ENCODE measurements around the gene SPATA17. TPM values are rescaled to one million over a fixed set of nuclear protein-coding genes. Genes with fewer than 3 reads are reported as not detected.

The SPATA17 gene
- total and polyA plus RNA-seq, 10 donors = 0.06 to 0.10 TPM; not detected in 8

GRCh38 chr1:217856342-217857034 lies 225.3 kb downstream of the SPATA17 start:
- peaks cover 0 to 14% (median 8%) of the 10 kb centered on the region in 8 donors for H3K9me3 ChIP-seq
- no peaks in the 10 kb centered on the region for H3K36me3 ChIP-seq
- intact Hi-C loops (cut with DNase I; ENCODE audit: low total_unique reads) = no loop called here
- no peaks in the 10 kb centered on the region for H3K27me3 ChIP-seq (replicated peaks in 1 of 7)
- no peak for DNase-seq
- no peak overlapping the region for H3K4me3 ChIP-seq
- 66 to 74% (median 71%) methylated on average over 6 of the region's 6 CpGs for WGBS, 5 donors
- no peaks in the 10 kb centered on the region for H3K4me1 ChIP-seq
- TF ChIP-seq, protein P1, sequence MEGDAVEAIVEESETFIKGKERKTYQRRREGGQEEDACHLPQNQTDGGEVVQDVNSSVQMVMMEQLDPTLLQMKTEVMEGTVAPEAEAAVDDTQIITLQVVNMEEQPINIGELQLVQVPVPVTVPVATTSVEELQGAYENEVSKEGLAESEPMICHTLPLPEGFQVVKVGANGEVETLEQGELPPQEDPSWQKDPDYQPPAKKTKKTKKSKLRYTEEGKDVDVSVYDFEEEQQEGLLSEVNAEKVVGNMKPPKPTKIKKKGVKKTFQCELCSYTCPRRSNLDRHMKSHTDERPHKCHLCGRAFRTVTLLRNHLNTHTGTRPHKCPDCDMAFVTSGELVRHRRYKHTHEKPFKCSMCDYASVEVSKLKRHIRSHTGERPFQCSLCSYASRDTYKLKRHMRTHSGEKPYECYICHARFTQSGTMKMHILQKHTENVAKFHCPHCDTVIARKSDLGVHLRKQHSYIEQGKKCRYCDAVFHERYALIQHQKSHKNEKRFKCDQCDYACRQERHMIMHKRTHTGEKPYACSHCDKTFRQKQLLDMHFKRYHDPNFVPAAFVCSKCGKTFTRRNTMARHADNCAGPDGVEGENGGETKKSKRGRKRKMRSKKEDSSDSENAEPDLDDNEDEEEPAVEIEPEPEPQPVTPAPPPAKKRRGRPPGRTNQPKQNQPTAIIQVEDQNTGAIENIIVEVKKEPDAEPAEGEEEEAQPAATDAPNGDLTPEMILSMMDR (IDR thresholded peaks at IDR 0.05 in 8 of 11, conservative IDR thresholded peaks at IDR 0.05 in 3 of 11) = no peak
- TF ChIP-seq POLR2A (IDR thresholded peaks at IDR 0.05) (no peak), POLR2AphosphoS5 (IDR thresholded peaks at IDR 0.05) (no peak)
- no peak overlapping the region for H3K27ac ChIP-seq

GRCh38 chr1:217857061-217857460 lies 225.9 kb downstream of the SPATA17 start:
- peaks cover 0 to 14% (median 8%) of the 10 kb centered on the region in 8 donors for H3K9me3 ChIP-seq
- no peaks in the 10 kb centered on the region for H3K36me3 ChIP-seq
- no peak for DNase-seq
- intact Hi-C loops (cut with DNase I; ENCODE audit: low total_unique reads) = no loop called here
- H3K27ac ChIP-seq = no peak overlapping the region
- no peak for TF ChIP-seq POLR2A (IDR thresholded peaks at IDR 0.05)
- no peak for TF ChIP-seq POLR2AphosphoS5 (IDR thresholded peaks at IDR 0.05)
- TF ChIP-seq, protein P1 (IDR thresholded peaks at IDR 0.05 in 8 of 11, conservative IDR thresholded peaks at IDR 0.05 in 3 of 11) = no peak
- H3K4me3 ChIP-seq = no peak overlapping the region
- 58 to 76% (median 72%) methylated on average over 5 of the region's 5 CpGs for WGBS, 5 donors
- H3K4me1 ChIP-seq = no peaks in the 10 kb centered on the region
- no peaks in the 10 kb centered on the region for H3K27me3 ChIP-seq (replicated peaks in 1 of 7)

- no peak for TF ChIP-seq POLR2AphosphoS5 (IDR thresholded peaks at IDR 0.05)
- TF ChIP-seq, protein P1 (IDR thresholded peaks at IDR 0.05 in 8 of 11, conservative IDR thresholded peaks at IDR 0.05 in 3 of 11) = no peak
- TF ChIP-seq POLR2A (IDR thresholded peaks at IDR 0.05) = no peak
- intact Hi-C loops (cut with DNase I; ENCODE audit: low total_unique reads) = no loop called here
- H3K36me3 ChIP-seq = no peaks in the 10 kb centered on the region
- no peak for DNase-seq
- H3K4me3 ChIP-seq = no peak overlapping the region
- H3K4me1 ChIP-seq = no peaks in the 10 kb centered on the region
- WGBS, 5 donors = 51 to 72% (median 58%) methylated on average over 1 of the region's 1 CpG
- no peak overlapping the region for H3K27ac ChIP-seq
- no peaks in the 10 kb centered on the region for H3K27me3 ChIP-seq (replicated peaks in 1 of 7)
- peaks cover 0 to 14% (median 8%) of the 10 kb centered on the region in 8 donors for H3K9me3 ChIP-seq
Measured at GRCh38 chr1:217861658-217862057, 230.5 kb downstream of the SPATA17 start.

DNA sequence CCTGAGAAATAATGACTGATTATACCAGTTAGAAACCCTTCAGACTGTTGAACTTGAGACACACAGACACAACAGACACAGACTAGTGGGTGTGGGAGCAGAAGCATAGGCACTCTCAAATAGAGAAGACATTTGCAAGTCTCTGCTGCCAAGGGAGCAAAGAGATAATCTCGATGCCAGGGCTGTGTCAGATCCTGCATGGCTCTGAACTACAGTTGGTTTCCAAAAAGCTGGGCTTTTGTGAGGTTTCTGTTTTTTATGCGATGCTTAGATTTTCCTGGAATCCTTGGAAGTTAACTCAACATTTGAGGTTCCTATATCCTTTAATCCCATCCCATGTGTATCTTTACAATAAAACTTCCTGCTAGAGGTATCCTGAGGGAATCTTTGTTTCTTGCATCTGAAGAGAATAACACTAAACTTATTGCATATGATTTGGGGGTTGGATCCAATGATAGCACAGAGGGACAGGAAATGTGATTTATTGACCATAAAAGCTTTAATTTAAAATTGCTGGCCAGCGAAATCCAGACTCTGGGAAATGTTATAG lies 236.4 kb downstream of the SPATA17 start:
- 64 to 78% (median 69%) methylated on average over 3 of the region's 3 CpGs for WGBS, 5 donors
- Histone ChIP-seq H3K4me3 (no peak overlapping the region), H3K27me3 (replicated peaks in 1 of 7) (no peaks in the 10 kb centered on the region), H3K4me1 (no peaks in the 10 kb centered on the region), H3K27ac (no peak overlapping the region), H3K9me3 (no peaks in the 10 kb centered on the region), H3K36me3 (no peaks in the 10 kb centered on the region)
- TF ChIP-seq, protein P1 (IDR thresholded peaks at IDR 0.05 in 8 of 11, conservative IDR thresholded peaks at IDR 0.05 in 3 of 11) = no peak
- TF ChIP-seq POLR2AphosphoS5 (IDR thresholded peaks at IDR 0.05) = no peak
- no peak for TF ChIP-seq POLR2A (IDR thresholded peaks at IDR 0.05)
- DNase-seq = no peak
- intact Hi-C loops (cut with DNase I; ENCODE audit: low total_unique reads) = no loop called here

All from spleen (tissue), 11 donors.